COLO668 (cell line): Measurements from ENCODE around the gene DNAJB6.
"Not testable (repeated sequence)": the region's sequence is repeated elsewhere in the genome, so short reads cannot be mapped to it uniquely, and the experiment has no call there.

Experiments
- DNase-seq: peaks from one replicate; lab custom pipeline; 2025; ENCODE audit not compliant: unreplicated experiment; lab: John Stamatoyannopoulos, UW

The DNAJB6 gene

DNA sequence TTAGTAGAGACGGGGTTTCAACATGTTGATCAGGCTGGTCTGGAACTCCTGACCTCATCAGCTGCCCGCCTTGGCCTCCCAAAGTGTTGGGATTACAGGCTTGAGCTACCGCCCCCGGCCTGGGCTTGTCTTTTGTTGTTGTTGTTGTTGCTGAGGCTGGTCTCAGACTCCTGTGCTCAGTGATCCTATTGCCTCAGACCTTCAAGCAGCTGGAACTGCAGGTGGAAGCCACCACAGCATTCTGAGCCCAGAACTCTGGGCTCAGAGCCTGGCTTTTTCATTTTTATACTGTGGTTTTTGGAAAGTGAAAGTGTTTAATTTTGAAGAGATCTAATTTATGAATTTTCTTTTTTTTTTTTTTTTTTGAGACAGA is 16.2 kb upstream of the DNAJB6 start:
- no peak for DNase-seq

DNA sequence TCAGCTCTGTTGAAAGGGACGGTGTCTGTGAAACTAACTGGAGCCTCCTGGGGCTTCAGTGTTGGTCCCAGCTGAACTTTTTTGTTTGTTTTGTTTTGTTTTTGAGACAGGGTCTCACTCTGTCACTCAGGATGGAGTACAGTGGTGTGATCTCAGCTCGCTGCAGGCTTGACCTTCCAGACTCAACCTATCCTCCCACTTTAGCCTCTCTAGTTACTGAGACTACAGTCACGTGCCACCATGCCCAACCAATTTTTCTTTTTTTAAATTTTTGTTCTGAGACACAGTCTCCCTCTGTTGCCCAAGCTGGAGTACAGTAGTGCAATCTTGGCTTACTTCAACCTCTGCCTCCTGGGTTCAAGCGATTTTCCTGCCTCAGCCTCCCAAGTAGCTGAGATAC is 13.4 kb upstream of the DNAJB6 start:
- DNase-seq: no peak

- DNase-seq: no peak
Observed at GRCh38 chr7:157329447-157329846, 7.4 kb upstream of the DNAJB6 start.

DNA sequence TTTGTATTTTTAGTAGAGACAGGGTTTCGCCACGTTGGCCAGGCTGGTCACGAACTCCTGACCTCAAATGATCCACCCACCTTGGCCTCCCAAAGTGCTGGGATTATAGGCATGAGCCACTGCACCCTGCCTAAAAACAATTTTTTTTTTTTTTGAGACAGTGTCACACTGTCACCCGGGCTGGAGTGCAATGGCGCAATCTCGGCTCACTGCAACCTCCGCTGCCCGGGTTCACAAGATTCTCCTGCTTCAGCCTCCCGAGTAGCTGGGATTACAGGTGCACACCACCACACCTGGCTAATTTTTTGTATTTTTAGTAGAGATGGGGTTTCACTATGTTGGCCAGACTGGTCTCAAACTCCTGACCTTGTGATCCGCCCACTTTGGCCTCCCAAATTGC is 6.2 kb upstream of the DNAJB6 start:
- DNase-seq: not testable (repeated sequence)

DNA sequence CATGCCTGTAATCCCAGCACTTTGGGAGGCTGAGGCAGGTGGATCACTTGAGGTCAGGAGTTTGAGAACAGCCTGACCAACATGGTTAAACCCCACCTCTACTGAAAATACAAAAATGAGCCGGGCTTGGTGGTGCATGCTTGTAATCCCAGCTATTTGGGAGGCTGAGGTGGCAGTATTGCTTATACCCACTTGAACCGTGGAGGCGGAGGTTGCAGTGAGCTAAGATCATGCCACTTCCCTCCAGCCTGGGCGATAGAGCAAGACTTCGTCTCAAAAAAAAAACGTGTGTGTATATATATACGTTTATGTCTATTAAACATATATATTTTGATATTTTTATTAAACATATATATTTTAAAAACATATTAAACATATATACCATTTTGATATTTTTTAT is 5.8 kb upstream of the DNAJB6 start:
- not testable (repeated sequence) for DNase-seq

DNA sequence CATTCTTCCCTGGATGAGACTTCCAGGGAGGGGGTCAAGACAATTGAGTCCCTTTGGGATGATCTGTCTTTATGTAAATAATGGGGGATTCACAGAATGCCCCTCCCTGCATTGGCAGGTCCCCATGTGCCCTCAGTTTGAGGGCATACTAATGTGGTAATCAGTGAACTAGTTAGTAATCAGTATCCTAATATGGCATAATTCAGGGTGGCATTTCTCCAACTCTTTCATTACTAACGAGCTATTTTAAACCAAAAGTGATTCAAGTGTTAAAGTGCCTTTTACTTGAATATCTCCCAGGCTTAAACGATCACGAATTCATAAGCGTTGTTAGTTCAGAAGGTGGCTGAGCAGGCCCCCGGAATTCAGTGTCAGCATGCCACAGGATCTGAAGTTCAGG is 1.6 kb upstream of the DNAJB6 start:
- no peak for DNase-seq

DNA sequence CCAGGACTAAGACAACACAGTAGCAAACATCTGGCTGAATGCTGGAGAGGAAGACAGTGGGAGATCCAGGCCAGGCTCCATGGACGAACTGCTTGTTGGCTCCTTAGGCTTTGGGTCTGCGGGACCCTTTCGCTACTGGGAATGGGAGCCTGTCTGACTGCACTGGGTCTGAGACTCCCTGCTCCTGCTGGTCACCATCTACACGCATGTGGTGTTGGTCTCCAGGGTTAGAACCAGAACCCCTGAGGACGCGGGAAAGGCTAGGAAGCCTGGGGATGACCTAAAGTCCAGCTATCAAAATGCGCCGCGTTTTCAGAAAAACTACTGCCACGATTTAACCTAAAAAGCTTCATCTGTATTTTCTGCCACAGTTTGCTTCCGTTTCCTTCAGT is 817 bp upstream of the DNAJB6 start:
- DNase-seq: no peak

DNA sequence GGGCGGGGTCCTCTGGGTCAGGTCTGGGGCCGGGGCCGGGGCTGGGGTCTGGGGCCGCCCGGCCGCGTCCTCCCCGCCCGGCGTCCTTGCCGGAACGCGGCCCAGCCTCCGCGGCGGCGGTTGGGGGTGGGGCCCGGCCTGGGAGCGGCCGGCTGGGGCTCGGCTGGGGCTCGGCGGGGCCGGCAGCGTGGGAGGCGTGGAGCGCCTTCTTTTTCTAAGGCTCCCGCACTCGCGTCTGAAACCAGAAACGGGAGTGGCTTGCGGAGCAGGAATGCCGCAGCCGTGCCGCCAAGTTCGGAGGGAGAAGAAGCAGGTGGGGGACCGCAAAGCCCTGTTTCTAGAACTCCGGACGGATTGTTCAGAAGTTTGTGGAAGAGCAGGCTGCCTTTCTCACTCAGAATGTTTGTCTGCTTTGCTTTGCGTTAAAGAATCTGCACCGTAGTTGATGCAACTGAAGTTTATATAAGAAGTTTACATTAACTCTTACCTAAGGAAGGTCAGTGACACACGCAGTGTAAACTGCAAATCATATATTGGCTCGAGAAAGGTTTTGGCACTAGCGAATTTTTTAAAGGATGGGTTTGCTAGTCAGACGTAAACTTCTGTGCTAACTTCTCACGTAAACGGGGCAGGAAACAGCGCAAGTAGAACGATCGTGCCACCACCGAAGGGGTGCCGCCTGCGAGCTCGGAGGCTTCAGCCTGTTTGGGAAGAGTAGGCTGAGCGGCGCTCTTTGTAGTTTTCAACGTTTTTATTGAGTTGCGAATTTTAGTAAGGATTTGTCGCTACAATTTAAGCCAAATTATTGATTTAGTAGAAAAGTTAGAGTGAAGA is 729 bp downstream of the DNAJB6 start:
- DNase-seq: peak; percentile 68

- DNase-seq: peak; percentile 33
Observed at GRCh38 chr7:157339777-157340677, 3.2 kb downstream of the DNAJB6 start.

DNA sequence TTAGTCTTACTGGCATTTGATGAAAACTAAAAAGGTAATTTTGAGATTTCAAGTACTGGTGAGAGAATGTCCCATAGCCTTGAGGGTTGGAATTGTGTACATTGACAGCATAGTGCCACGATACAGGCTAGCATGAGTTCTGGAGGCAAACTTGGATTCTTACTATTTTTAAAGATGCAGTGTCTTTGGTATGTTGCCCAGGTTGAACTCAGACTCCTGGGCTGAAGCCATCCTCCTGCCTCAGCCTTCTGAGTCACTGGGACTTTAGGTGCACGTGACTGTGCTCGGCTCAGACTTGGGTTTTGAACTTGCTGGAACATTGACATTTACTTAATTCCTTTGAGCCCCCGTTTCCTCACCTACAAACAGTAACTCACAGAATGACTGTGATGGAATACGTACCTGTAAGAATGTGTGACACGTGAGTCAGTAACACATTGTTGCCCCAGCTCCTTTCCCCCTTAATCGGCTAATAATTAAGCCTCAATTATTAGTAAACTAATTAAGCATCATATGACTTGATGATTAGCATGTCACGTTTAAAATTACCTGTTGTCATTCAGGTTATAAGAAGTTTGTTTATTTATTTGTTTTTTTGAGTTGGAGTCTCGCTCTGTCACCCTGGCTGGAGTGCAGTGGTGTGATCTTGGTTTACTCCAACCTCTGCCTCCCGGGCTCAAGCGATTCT is 10.6 kb downstream of the DNAJB6 start:
- DNase-seq: no peak

GRCh38 chr7:157348548-157348947 is 11.7 kb downstream of the DNAJB6 start:
- no peak for DNase-seq

GRCh38 chr7:157352516-157352915 is 15.7 kb downstream of the DNAJB6 start:
- DNase-seq: no peak

DNA sequence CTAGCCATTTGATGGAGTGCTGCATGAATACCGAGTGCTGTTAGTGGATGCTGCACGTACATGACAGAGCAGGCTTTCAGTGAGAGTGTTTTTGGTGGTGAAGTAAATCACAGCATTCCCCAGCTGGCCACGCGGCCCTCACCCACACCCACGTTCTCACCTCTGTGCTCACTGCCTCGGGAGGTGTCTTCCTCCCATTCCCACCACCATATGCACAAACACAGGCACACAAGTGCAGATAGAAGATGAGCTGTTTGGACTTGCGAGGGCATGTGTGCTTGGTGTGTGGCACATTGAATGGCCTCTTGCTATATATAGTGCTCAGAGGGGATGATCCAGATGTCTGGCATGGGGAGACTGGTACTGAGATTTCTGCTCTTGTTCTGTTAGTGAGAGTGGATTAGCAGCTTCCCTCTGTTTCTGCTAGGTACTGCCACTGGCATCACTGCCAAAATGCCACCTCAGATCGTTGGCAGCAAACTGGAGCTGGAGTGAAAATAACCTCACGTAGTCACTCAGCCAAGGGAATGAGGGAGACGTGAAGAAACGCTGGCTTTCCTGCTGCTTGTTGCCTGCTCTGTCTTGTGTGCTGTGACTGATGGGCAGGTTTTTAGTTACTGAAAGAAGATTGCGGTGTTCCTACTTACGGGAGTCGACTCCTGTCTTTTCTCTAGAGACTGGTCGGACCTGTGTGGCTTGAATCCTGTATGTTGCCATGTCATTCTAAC is 19.1 kb downstream of the DNAJB6 start:
- DNase-seq: no peak

GRCh38 chr7:157357129-157358040 is 20.6 kb downstream of the DNAJB6 start:
- no peak for DNase-seq

DNA sequence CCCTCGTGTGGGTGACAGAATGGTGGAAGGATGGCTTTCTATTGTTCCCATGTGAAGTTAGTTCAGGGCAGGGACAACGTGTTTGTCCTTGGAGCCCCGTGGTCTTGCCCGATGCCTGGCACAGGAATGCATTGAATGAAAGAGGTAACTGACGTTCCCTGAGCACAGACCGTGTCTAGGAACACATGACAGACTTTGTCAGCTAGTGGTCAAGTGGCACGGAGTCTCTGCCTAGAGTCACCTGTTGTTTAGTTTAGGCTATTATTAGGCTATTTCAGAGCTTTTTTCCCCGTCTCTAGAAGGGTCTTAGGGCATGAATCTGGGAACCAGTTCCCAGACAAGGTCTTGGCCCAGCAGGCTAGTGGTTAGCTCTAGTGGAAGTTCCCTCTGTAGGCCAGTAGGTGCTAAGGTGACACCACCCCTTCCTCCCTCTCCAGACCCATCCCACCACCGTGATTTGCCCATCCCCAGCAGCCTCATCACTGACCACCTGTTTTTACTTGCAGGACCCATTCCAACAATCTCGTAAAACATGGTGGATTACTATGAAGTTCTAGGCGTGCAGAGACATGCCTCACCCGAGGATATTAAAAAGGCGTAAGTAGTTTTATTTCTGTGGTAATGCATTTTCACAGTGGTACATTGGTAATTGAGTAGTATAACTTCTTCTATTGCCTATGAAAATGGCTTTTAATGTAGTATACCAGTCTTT is 21.4 kb downstream of the DNAJB6 start:
- no peak for DNase-seq

- DNase-seq: no peak
Observed at GRCh38 chr7:157358753-157359096, 21.9 kb downstream of the DNAJB6 start.

DNA sequence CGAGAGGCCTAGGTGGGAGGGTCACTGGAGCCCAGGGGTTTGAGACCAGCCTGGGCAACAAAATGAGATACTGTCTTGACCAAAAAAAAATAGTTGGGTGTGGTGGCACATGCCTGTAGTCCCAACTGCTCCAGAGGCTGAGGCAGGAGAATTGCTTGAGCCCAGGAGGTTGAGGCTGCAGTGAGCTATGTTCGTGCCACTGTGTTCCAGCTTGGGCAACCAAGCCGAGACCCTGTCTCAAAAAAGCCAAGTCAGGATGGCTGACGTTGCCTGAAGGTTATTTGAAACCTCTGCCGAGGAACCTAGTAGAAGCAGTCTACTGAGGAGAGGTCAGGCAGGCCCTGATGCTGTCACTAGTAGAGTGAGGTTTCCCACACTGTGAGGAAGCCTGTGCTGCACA is 22.8 kb downstream of the DNAJB6 start:
- DNase-seq: no peak

DNA sequence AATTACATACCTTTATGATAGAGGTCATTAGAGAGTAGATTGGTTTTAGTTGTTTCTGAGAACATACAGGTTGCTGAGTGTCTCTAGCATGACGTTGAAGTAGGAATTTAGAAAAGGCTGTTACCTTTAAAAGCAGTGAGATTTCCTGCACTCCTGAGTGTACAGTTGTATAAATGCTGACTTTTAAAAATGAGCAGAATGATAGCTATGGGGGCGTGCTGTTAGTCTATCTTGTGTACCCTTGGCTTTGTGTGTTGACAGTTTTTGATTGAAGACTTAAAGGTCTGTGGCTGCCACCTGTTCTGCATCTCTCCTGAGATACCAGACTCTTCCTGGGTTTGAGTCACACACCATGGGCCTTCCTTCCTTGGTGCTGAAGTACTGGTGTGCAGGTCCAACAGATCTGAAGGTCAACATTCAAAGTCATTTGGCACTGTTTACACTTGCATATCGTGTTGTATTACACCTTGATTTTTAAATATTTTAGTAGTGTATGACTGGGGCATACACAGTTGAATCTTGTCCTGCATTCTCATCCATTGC is 23.8 kb downstream of the DNAJB6 start:
- DNase-seq: no peak

- DNase-seq: no peak
Observed at GRCh38 chr7:157361537-157361936, 24.7 kb downstream of the DNAJB6 start.
